ENCODE results near the gene TIMELESS. TPM values are rescaled to one million over a fixed set of nuclear protein-coding genes. Genes with fewer than 3 reads are reported as not detected.

TIMELESS gene
- total RNA-seq, 1 donor from 2014 or later, result 35.0 TPM

GRCh38 chr12:56474389-56474788, 25.2 kb upstream of the TIMELESS start:
- POLR2A ChIA-PET, result interaction anchor here (0.7 kb wide), 2 partner anchors 13 to 241 kb away, joined by 7 read pairs; partner anchors contain the start of gene GLS2
- Mint-ChIP-seq H3K9me3 (no peaks in the 10 kb centered on the region), H3K27ac (no peak overlapping the region), H3K36me3 (ENCODE audit: low read depth) (peaks cover 16% of the 10 kb centered on the region), H3K27me3 (no peaks in the 10 kb centered on the region), H3K4me1 (peaks cover 16% of the 10 kb centered on the region), H3K4me3 (no peak overlapping the region)
- intact Hi-C loops (cut with micrococcal nuclease), result no loop called here
- ATAC-seq (ENCODE audit: low read depth) (no peak), DNase-seq (no peak)
- TF ChIP-seq CTCF (IDR thresholded peaks at IDR 0.05), result no peak
- CTCF ChIA-PET, result no interaction called here

GRCh38 chr12:56469007-56469930, 20.0 kb upstream of the TIMELESS start:
- Mint-ChIP-seq H3K27me3 (no peaks in the 10 kb centered on the region), H3K36me3 (ENCODE audit: low read depth) (peaks cover 23% of the 10 kb centered on the region), H3K27ac (peak overlapping the region; percentile 94), H3K4me3 (peak overlapping the region; percentile 94), H3K4me1 (peaks cover 32% of the 10 kb centered on the region), H3K9me3 (no peaks in the 10 kb centered on the region)
- ATAC-seq (ENCODE audit: low read depth), result no peak
- ChIA-PET POLR2A (interaction anchor here (0.5 to 3.8 kb wide), 13 partner anchors 11 to 659 kb away, joined by 3 to 18 read pairs (median 5); partner anchors contain the start of genes GLS2, IL23A, LRP1 and RBMS2), CTCF (no interaction called here)
- TF ChIP-seq CTCF (IDR thresholded peaks at IDR 0.05), result no peak
- intact Hi-C loops (cut with micrococcal nuclease), result loop anchor here (2.0 kb wide), 1 partner anchor 730 kb away; no protein-coding TSS in a partner anchor
- DNase-seq, result no peak

- H3K27ac Mint-ChIP-seq, result peak within 1 kb of the TSS; percentile 94
- no peaks in the 10 kb centered on the region for H3K9me3 Mint-ChIP-seq
- H3K4me3 Mint-ChIP-seq, result peak within 1 kb of the TSS; percentile 94
- no peak for TF ChIP-seq CTCF (IDR thresholded peaks at IDR 0.05)
- DNase-seq, result peak; percentile 92
- intact Hi-C loops (cut with micrococcal nuclease), result loop anchor here (1.0 to 2.0 kb wide), 12 partner anchors 19 to 730 kb away; partner anchors contain the start of genes CS, PAN2, PYM1 and RNF41
- ChIA-PET POLR2A (interaction anchor here (0.5 to 3.8 kb wide), 15 partner anchors 12 to 352 kb away, joined by 3 to 18 read pairs (median 4); partner anchors contain the start of genes CNPY2, CS, ESYT1 and IL23A), CTCF (no interaction called here)
- peaks cover 20% of the 10 kb centered on the region for H3K36me3 Mint-ChIP-seq (ENCODE audit: low read depth)
- H3K27me3 Mint-ChIP-seq, result no peaks in the 10 kb centered on the region
- H3K4me1 Mint-ChIP-seq, result peaks cover 36% of the 10 kb centered on the region
- peak; percentile 90 for ATAC-seq (ENCODE audit: low read depth)
Measured at GRCh38 chr12:56468216-56469006, 19.2 kb upstream of the TIMELESS start, which contains the start of gene SPRYD4. TSS of gene SPRYD4 (plus strand) at chr12:56468578. CDS start at chr12:56468592, 14 bp downstream.

- no peaks in the 10 kb centered on the region for H3K9me3 Mint-ChIP-seq
- DNase-seq, result no peak
- peaks cover 24% of the 10 kb centered on the region for H3K4me1 Mint-ChIP-seq
- intact Hi-C loops (cut with micrococcal nuclease), result no loop called here
- no peaks in the 10 kb centered on the region for H3K27me3 Mint-ChIP-seq
- H3K4me3 Mint-ChIP-seq, result no peak overlapping the region
- no peak for ATAC-seq (ENCODE audit: low read depth)
- POLR2A ChIA-PET, result interaction anchor here (0.6 to 5.8 kb wide), 3 partner anchors 104 to 147 kb away, joined by 3 to 47 read pairs (median 16); partner anchors contain the start of genes CNPY2 and STAT2
- no peaks in the 10 kb centered on the region for H3K36me3 Mint-ChIP-seq (ENCODE audit: low read depth)
- TF ChIP-seq CTCF (IDR thresholded peaks at IDR 0.05), result no peak
- CTCF ChIA-PET, result interaction anchor here (0.9 to 4.9 kb wide), 7 partner anchors 12 to 416 kb away, joined by 3 to 51 read pairs (median 9); partner anchors contain the start of genes CNPY2, STAT2 and TIMELESS
- H3K27ac Mint-ChIP-seq, result no peak overlapping the region
Measured at GRCh38 chr12:56462565-56462964, 13.3 kb upstream of the TIMELESS start.

All from activated B cell treated with CpG ODN at 0.5 μM for 24 hours (primary cell).